Suprapubic skin (tissue), 4 donors: ENCODE results near the gene EMC8.

ENCODE experiments used
- CTCF ChIP-seq, 2 donors: fragments of 200-600 bp in 1 of 2; fragments of 450-650 bp in 1 of 2; sonication (generic) in 1 of 2; IDR thresholded peaks; one replicate each; pipeline ENCODE4 v1.5.1; 2016 to 2019; ENCODE audit warnings: antibody characterized with exemption in 2 of 2, mild to moderate bottlenecking in 1 of 2, moderate library complexity in 1 of 2
- EP300 ChIP-seq: sonication (generic); formaldehyde crosslinking; IDR thresholded peaks from one replicate; pipeline ENCODE4 v1.6.1; 2017; ENCODE audit warnings: antibody characterized with exemption
- POLR2A ChIP-seq, 2 donors: fragments of 450-650 bp; IDR thresholded peaks; one replicate each; pipeline ENCODE4 v1.6.1; 2017; ENCODE audit warnings: antibody characterized with exemption in 2 of 2, mild to moderate bottlenecking in 2 of 2, moderate library complexity in 2 of 2
- POLR2AphosphoS5 ChIP-seq, 3 donors: sonication (generic); formaldehyde crosslinking; IDR thresholded peaks; one replicate each; pipeline ENCODE4 v1.6.1; 2017; ENCODE audit warnings: antibody characterized with exemption in 3 of 3

GRCh38 chr16:85784813-85785212 lies 14.5 kb downstream of the EMC8 start:
- no peak for TF ChIP-seq EP300
- no peak for TF ChIP-seq POLR2A (IDR thresholded peaks at IDR 0.05)
- no peak for TF ChIP-seq CTCF (IDR thresholded peaks at IDR 0.05)
- no peak for TF ChIP-seq POLR2AphosphoS5 (IDR thresholded peaks at IDR 0.05)
